Measurements from ENCODE around the gene PDE8B. TPM values are rescaled to one million over a fixed set of nuclear protein-coding genes. Genes with fewer than 3 reads are reported as not detected.

Gene PDE8B
- total RNA-seq, 1 experiment from 2014 or later, result 1.8 TPM

GRCh38 chr5:77353251-77353650 is 142.8 kb downstream of the PDE8B start:
- H3K79me2 ChIP-seq (ENCODE audit: low read depth), result no peaks in the 10 kb centered on the region

GRCh38 chr5:77354454-77354853 is 144.0 kb downstream of the PDE8B start:
- no peak overlapping the region for H3K27ac ChIP-seq
- H3K4me3 ChIP-seq, result no peak overlapping the region
- H3K9me2 ChIP-seq (ENCODE audit: insufficient read depth), result 0 out of 2 replicates have a peak, but pooled peaks cover 5% of the 10 kb centered on the region
- H3K27me3 ChIP-seq (ENCODE audit: insufficient read depth, low read depth), result no peaks in the 10 kb centered on the region
- no peak overlapping the region for H3K4me2 ChIP-seq
- no peak for DNase-seq
- TF ChIP-seq CTCF (conservative IDR thresholded peaks at IDR 0.05) (no peak), EZH2 (IDR thresholded peaks at IDR 0.05; ENCODE audit: low read depth) (no peak)
- BruUV-seq (replicated peaks), result no TSS peak
- intact Hi-C loops (cut with micrococcal nuclease; ENCODE audit: unreplicated experiment), result no loop called here
- no peaks in the 10 kb centered on the region for H3K9me3 ChIP-seq (ENCODE audit: insufficient read depth, low read depth)
- H3K36me3 ChIP-seq (ENCODE audit: low read depth), result no peaks in the 10 kb centered on the region
- no peaks in the 10 kb centered on the region for H3K79me2 ChIP-seq (ENCODE audit: low read depth)
- ChIA-PET POLR2A (ENCODE audit: unreplicated experiment) (no interaction called here), CTCF (no interaction called here)
- no peak overlapping the region for H2AFZ ChIP-seq
- no peaks in the 10 kb centered on the region for H3F3A ChIP-seq (ENCODE audit: insufficient read depth, low read depth)
- peaks cover 11% of the 10 kb centered on the region for H3K4me1 ChIP-seq (replicated peaks; ENCODE audit: insufficient read depth)
- H4K20me1 ChIP-seq (ENCODE audit: insufficient read depth), result no peaks in the 10 kb centered on the region

More at GRCh38 chr5:77353251-77353650, 142.8 kb downstream of the PDE8B start:
- no peaks in the 10 kb centered on the region for H3K9me3 ChIP-seq (ENCODE audit: insufficient read depth, low read depth)
- peaks cover under 1% of the 10 kb centered on the region; the same call in 1 of the 2 replicates for H3K4me1 ChIP-seq (replicated peaks; ENCODE audit: insufficient read depth)
- H4K20me1 ChIP-seq (ENCODE audit: insufficient read depth), result no peaks in the 10 kb centered on the region
- TF ChIP-seq CTCF (conservative IDR thresholded peaks at IDR 0.05) (no peak), EZH2 (IDR thresholded peaks at IDR 0.05; ENCODE audit: low read depth) (no peak)
- H3K27ac ChIP-seq, result no peak overlapping the region
- 0 out of 2 replicates have a peak, but pooled peaks cover 5% of the 10 kb centered on the region for H3K9me2 ChIP-seq (ENCODE audit: insufficient read depth)
- H3K27me3 ChIP-seq (ENCODE audit: insufficient read depth, low read depth), result no peaks in the 10 kb centered on the region
- intact Hi-C loops (cut with micrococcal nuclease; ENCODE audit: unreplicated experiment), result no loop called here
- H3K36me3 ChIP-seq (ENCODE audit: low read depth), result no peaks in the 10 kb centered on the region
- no peak for DNase-seq
- H2AFZ ChIP-seq, result no peak overlapping the region
- no peak overlapping the region for H3K4me3 ChIP-seq
- H3K4me2 ChIP-seq, result no peak overlapping the region
- no peaks in the 10 kb centered on the region for H3F3A ChIP-seq (ENCODE audit: insufficient read depth, low read depth)
- CTCF ChIA-PET, result no interaction called here
- POLR2A ChIA-PET (ENCODE audit: unreplicated experiment), result no interaction called here
- BruUV-seq (replicated peaks), result no TSS peak

GRCh38 chr5:77355080-77355479 is 144.6 kb downstream of the PDE8B start:
- H3K36me3 ChIP-seq (ENCODE audit: low read depth), result no peaks in the 10 kb centered on the region
- H3K9me2 ChIP-seq (ENCODE audit: insufficient read depth), result 0 out of 2 replicates have a peak, but pooled peaks cover 5% of the 10 kb centered on the region
- H3K4me1 ChIP-seq (replicated peaks; ENCODE audit: insufficient read depth), result peaks cover 11% of the 10 kb centered on the region
- no peak overlapping the region for H3K27ac ChIP-seq
- CTCF ChIA-PET, result no interaction called here
- H3K79me2 ChIP-seq (ENCODE audit: low read depth), result no peaks in the 10 kb centered on the region
- H4K20me1 ChIP-seq (ENCODE audit: insufficient read depth), result no peaks in the 10 kb centered on the region
- POLR2A ChIA-PET (ENCODE audit: unreplicated experiment), result no interaction called here
- no peaks in the 10 kb centered on the region for H3F3A ChIP-seq (ENCODE audit: insufficient read depth, low read depth)
- H3K4me3 ChIP-seq, result no peak overlapping the region
- H3K9me3 ChIP-seq (ENCODE audit: insufficient read depth, low read depth), result no peaks in the 10 kb centered on the region
- TF ChIP-seq CTCF (conservative IDR thresholded peaks at IDR 0.05), result no peak
- no peak for TF ChIP-seq EZH2 (IDR thresholded peaks at IDR 0.05; ENCODE audit: low read depth)
- H3K27me3 ChIP-seq (ENCODE audit: insufficient read depth, low read depth), result no peaks in the 10 kb centered on the region
- DNase-seq, result no peak
- H3K4me2 ChIP-seq, result no peak overlapping the region
- no peak overlapping the region for H2AFZ ChIP-seq
- no TSS peak for BruUV-seq (replicated peaks)
- intact Hi-C loops (cut with micrococcal nuclease; ENCODE audit: unreplicated experiment), result no loop called here
